NCI-H146 treated with DMSO at 0.1 percent for 48 hours (cell line): ENCODE data around the gene PCDHGA3.
A peak's percentile ranks its signal among the peaks of the same experiment; 100 is the strongest.
"Not testable (repeated sequence)": the region's sequence is repeated elsewhere in the genome, so short reads cannot be mapped to it uniquely, and the experiment has no call there.

ENCODE experiments used
- DNase-seq: peaks from one replicate; lab custom pipeline; 2025; ENCODE audit not compliant: unreplicated experiment; lab: John Stamatoyannopoulos, UW

Gene PCDHGA3

DNA sequence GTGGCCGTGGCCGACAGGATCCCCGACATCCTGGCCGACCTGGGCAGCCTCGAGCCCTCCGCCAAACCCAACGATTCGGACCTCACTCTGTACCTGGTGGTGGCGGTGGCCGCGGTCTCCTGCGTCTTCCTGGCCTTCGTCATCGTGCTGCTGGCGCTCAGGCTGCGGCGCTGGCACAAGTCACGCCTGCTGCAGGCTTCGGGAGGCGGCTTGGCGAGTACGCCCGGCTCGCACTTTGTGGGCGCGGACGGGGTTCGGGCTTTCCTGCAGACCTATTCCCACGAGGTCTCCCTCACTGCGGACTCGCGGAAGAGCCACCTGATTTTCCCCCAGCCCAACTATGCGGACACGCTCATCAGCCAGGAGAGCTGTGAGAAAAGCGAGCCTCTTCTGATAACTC lies 2.4 kb downstream of the PCDHGA3 start:
- DNase-seq, result not testable (repeated sequence)

DNA sequence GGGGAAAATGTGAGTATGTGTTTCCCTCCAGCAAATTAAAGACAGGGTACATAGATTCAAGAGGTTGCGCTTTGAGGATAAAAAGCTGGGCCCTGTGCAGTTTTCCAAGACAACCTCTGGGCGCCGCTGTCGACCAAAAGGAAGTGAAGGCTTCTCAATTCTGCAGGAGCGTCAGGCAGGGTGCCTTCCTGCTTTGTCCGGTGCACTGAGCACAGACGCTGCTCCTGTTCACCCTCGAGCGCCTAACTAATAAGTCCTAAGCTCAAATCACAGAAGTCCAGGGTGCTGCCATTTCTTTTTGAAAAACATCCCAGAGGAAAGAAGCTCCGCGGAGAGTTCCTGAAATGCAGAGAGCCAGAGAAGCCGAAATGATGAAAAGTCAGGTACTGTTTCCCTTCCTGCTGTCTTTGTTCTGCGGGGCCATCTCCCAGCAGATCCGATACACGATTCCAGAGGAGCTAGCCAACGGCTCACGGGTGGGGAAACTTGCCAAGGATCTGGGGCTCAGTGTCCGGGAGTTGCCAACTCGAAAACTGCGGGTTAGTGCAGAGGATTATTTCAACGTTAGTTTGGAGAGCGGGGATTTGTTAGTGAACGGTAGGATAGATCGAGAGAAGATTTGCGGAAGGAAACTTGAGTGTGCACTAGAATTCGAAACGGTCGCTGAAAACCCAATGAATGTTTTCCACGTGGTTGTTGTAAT lies 6.4 kb downstream of the PCDHGA3 start, which contains the start of gene PCDHGB1:
TSS of gene PCDHGB1 (plus strand) at position 183 of the 703 bp plus-strand sequence. CDS start at position 345, 162 bp downstream.
- DNase-seq, result peak; percentile 50

DNA sequence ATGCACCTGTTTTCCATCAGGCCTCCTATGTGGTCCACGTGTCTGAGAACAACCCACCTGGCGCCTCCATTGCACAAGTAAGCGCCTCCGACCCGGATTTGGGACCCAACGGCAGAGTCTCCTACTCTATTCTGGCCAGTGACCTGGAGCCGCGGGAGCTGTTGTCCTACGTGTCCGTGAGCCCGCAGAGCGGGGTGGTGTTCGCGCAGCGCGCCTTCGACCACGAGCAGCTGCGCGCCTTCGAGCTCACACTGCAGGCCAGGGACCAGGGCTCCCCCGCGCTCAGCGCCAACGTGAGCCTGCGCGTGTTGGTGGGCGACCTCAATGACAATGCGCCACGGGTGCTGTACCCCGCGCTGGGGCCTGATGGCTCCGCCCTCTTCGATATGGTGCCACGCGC lies 8.0 kb downstream of the PCDHGA3 start:
- no peak for DNase-seq

DNA sequence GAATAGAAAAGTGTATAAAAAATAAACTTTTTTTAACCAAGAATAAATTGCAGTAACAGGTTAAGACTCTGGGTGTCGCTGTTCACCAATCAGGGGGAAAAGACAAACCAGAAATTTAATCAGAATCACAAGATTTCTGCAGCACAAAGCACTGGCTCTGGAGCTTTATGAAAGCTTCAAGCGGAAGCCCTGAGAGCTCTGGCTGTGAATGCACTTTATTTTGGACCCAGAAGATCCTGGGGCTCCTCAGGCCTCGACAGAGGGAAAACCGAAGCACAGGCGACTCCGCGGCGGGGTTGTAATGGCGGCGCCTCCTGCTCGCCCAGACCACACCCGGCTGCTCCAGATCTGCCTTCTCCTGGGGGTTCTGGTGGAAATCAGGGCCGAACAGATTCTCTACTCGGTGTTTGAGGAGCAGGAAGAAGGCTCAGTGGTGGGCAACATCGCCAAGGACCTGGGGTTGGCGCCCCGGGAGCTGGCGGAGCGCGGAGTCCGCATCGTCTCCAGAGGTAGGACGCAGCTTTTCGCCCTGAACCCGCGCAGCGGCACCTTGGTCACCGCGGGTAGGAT lies 11.4 kb downstream of the PCDHGA3 start, which contains the start of gene PCDHGA4:
TSS of gene PCDHGA4 (plus strand) at position 122 of the 570 bp plus-strand sequence. CDS start at position 209, 87 bp downstream.
- DNase-seq, result no peak

DNA sequence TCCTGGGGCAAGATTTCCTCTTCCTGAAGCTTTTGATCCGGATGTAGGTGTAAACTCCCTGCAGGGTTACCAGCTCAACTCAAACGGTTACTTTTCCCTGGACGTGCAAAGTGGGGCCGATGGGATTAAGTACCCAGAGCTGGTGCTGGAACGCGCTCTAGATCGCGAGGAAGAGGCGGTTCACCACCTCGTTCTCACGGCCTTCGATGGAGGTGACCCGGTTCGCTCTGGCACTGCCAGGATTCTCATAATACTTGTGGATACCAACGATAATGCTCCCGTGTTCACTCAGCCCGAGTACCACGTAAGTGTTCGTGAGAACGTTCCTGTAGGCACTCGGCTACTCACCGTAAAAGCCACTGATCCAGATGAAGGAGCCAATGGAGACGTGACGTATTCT lies 12.0 kb downstream of the PCDHGA3 start:
- no peak for DNase-seq

DNA sequence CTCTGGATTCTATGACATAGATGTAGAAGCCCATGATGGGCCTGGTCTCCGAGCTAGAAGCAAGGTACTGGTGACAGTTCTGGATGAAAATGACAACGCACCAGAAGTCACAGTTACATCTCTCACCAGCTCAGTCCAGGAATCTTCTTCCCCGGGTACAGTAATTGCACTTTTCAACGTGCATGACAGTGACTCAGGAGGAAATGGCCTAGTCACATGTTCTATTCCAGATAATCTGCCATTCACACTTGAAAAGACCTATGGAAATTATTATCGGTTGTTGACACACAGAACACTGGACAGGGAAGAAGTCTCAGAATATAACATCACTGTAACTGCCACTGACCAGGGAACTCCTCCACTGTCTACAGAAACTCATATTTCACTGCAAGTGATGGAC lies 12.5 kb downstream of the PCDHGA3 start:
- DNase-seq, result no peak

DNA sequence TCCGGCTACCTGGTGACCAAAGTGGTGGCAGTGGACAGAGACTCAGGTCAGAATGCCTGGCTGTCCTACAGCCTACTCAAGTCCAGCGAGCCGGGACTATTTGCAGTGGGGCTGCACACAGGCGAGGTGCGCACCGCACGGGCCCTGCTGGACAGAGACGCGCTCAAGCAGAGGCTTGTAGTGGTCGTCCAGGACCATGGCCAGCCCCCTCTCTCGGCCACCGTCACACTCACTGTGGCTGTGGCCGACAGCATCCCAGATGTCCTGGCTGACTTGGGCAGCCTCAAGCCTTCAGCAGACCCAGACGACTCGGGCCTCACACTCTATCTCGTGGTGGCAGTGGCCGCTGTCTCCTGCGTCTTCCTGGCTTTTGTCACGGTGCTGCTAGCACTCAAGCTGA lies 13.3 kb downstream of the PCDHGA3 start:
- no peak for DNase-seq

DNA sequence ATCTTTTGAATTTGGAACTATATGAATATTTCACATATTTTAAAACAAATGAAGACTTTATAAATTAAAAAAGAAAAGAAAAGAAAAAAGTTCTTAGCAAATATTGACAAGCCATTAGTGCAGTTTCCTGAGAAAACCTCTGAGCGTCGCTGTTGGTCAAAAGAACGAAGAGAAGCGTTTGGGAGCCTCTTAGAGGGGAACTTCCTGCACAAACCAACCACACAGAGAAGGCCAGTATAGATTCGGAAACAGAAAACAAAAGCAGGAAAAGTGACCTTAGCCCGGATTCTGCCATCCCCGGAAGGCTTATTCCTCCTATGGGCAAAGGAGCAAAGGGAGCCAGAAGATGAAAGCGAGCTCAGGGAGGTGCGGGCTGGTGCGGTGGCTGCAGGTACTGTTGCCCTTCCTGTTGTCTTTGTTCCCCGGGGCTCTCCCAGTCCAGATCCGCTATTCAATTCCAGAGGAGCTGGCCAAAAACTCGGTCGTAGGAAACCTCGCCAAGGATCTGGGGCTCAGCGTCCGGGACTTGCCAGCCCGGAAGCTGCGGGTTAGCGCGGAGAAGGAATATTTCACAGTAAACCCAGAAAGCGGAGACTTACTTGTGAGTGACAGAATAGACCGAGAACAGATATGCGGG lies 16.3 kb downstream of the PCDHGA3 start, which contains the start of gene PCDHGB2:
TSS of gene PCDHGB2 (plus strand) at position 205 of the 637 bp plus-strand sequence. CDS start at position 347, 142 bp downstream.
- DNase-seq, result no peak

DNA sequence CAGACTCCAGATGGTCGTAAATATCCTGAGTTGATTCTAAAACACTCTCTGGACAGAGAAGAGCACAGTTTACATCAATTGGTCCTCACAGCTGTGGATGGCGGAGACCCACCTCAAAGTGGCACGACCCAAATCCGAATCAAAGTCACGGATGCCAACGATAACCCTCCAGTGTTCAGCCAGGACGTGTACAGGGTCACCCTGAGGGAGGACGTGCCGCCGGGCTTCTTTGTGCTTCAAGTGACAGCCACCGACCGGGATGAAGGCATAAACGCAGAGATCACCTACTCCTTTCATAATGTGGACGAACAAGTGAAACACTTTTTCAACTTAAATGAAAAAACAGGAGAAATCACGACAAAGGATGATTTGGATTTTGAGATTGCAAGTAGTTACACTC lies 17.1 kb downstream of the PCDHGA3 start:
- no peak for DNase-seq

DNA sequence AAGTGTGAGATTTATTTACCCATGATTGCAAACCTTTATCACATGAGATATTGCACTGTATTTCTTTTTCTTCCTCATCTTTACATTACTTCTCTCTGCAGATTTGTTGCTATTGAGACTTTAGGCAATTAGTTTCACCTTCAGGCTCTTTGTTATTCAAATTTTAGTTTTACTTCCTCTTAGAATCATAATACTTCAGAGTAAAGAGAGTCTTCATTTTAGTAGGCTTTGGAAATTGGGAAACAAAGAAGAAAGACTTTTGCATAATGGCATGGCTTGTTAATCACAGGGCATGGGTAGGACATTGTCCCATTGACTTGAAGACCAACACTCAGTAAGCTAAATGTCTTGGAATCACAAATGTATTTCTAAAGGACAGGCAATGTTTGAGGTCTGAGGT lies 19.1 kb downstream of the PCDHGA3 start:
- no peak for DNase-seq

DNA sequence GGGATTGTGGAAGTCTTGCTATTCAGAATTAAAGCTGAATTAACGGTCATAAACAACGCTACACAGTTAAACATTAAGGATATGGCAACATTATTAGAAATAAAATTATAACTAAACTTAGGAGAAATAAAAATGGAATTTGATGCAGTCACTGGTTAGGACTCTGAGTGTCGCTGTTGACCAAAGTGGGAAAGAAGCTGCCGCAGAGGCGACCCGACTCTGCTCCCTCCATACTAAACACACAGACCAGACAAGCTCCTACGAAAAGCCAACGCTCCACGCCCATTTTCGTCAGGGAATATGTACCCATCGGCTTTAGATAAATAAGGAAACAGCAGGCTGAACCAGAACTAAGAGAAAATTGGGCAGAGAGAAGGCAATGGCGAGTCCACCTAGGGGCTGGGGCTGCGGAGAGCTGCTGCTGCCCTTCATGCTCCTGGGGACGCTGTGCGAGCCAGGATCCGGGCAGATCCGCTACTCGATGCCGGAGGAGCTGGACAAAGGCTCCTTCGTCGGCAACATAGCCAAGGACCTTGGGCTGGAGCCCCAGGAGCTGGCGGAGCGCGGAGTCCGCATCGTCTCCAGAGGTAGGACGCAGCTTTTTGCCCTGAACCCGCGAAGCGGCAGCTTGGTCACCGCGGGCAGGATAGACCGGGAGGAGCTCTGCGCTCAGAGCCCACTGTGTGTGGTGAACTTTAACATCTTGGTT lies 20.5 kb downstream of the PCDHGA3 start, which contains the start of gene PCDHGA5:
TSS of gene PCDHGA5 (plus strand) at position 211 of the 709 bp plus-strand sequence. CDS start at position 380, 169 bp downstream.
- DNase-seq, result no peak

DNA sequence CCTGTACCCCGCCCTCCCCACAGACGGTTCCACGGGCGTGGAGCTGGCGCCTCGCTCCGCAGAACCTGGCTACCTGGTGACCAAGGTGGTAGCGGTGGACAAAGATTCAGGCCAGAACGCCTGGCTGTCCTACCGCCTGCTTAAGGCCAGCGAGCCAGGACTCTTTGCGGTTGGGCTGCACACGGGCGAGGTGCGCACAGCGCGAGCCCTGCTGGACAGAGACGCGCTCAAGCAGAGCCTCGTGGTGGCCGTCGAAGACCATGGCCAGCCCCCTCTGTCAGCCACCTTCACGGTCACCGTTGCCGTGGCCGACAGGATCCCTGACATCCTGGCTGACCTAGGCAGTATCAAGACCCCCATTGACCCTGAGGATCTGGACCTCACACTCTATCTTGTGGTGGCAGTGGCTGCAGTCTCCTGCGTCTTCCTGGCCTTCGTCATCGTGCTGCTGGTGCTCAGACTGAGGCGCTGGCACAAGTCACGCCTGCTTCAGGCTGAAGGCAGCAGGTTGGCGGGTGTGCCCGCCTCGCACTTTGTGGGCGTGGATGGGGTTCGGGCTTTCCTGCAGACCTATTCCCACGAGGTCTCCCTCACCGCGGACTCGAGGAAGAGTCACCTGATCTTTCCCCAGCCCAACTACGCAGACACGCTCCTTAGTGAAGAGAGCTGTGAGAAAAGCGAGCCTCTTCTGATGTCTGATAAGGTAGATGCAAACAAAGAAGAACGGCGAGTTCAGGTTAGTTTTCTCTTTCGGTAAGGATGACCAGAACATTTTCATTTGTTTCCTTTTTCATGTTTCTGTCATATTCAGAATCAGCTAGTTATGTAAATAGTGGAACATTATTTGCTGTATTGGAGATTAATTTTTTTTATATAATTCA lies 22.6 kb downstream of the PCDHGA3 start:
- no peak for DNase-seq

DNA sequence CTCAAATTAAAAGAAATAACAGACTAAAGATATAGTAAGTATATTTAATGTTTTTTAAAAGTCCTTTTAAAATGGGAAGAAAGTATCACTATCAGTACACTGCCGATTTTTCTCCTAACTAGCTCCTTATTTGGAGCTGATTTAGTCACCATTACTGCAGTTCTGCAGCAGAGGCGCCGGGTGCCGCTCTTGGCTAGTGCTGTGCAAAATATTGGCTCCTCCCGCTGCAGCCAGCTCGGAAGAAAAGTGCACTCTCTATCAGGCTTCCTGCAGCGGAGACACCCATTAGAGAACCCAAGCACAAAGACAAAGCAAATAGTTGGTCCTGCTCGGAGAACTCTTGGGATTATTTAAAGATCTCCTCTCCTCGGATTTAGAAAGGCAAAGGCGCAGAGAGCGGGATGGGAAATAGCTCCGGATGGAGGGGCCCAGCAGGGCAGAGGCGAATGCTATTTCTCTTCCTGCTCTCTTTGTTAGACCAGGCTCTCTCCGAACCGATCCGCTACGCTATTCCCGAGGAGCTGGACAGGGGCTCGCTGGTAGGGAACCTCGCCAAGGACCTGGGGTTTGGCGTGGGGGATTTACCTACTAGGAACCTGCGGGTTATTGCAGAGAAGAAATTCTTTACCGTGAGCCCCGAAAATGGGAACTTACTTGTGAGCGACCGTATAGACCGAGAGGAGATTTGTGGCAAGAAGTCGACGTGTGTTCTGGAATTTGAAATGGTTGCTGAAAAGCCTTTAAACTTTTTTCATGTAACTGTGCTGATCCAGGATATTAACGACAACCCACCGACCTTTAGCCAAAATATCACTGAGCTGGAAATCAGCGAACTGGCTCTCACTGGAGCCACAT lies 26.6 kb downstream of the PCDHGA3 start, which contains the start of gene PCDHGB3:
TSS of gene PCDHGB3 (plus strand) at position 249 of the 855 bp plus-strand sequence. CDS start at position 402, 153 bp downstream.
- DNase-seq, result no peak

DNA sequence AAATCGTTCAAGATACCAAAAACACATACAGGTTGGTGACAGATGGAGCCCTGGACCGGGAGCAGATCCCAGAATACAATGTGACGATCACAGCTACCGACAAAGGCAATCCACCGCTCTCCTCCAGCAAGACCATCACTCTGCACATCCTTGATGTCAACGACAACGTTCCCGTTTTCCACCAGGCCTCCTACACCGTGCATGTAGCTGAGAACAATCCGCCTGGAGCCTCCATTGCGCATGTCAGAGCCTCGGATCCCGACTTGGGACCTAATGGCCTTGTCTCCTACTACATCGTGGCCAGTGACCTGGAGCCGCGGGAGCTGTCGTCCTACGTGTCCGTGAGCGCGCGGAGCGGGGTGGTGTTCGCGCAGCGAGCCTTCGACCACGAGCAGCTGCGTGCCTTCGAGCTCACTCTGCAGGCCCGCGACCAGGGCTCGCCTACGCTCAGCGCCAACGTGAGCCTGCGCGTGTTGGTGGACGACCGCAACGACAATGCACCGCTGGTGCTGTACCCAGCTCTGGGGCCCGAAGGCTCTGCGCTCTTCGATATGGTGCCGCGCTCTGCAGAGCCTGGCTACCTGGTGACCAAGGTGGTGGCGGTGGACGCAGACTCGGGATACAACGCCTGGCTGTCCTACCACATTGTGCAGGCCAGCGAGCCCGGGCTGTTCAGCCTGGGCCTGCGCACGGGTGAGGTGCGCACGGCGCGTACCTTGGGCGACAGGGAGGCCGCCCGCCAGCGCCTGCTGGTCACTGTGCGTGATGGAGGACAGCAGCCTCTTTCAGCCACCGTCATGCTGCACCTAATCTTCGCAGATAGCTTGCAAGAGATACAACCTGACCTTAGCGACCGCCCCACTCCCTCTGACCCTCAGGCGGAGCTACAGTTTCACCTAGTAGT lies 28.2 kb downstream of the PCDHGA3 start:
- DNase-seq, result no peak

DNA sequence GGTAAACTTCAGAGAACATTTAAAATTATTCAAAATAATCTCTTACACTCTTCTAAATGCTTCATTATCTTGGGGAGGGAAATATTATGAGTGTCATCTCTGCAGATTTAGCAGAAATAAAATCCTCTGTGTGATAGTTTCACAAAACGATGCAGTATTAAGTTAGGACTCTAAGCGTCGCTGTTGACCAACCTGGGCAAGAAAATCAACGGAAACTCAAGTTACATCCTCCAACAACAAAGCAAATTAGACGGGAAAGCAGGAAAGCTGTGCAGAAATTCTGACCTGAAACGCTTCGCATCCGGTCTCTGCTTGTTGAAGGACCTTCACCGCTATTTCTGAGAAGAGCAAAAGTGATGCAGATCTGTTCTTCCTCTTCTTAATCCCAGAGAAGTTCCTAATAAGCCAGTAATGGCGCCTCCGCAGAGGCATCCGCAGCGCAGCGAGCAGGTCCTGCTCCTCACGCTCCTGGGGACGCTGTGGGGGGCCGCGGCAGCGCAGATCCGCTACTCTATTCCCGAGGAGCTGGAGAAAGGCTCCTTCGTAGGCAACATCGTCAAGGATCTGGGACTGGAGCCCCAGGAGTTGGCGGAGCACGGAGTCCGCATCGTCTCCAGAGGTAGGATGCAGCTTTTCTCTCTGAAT lies 30.2 kb downstream of the PCDHGA3 start, which contains the start of gene PCDHGA6:
TSS of gene PCDHGA6 (plus strand) at position 219 of the 645 bp plus-strand sequence. CDS start at position 412, 193 bp downstream.
- DNase-seq, result no peak

DNA sequence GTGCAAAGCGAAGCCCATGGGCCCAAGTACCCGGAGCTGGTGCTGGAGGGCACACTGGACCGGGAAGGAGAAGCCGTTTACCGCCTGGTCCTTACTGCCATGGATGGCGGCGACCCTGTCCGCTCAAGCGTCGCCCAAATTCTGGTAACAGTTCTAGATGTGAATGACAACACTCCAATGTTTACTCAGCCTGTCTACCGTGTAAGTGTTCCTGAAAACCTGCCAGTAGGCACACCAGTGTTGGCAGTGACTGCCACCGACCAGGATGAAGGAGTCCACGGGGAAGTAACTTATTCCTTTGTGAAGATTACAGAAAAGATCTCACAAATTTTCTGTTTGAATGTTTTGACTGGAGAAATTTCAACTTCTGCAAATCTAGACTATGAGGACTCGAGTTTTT lies 31.0 kb downstream of the PCDHGA3 start:
- no peak for DNase-seq

DNA sequence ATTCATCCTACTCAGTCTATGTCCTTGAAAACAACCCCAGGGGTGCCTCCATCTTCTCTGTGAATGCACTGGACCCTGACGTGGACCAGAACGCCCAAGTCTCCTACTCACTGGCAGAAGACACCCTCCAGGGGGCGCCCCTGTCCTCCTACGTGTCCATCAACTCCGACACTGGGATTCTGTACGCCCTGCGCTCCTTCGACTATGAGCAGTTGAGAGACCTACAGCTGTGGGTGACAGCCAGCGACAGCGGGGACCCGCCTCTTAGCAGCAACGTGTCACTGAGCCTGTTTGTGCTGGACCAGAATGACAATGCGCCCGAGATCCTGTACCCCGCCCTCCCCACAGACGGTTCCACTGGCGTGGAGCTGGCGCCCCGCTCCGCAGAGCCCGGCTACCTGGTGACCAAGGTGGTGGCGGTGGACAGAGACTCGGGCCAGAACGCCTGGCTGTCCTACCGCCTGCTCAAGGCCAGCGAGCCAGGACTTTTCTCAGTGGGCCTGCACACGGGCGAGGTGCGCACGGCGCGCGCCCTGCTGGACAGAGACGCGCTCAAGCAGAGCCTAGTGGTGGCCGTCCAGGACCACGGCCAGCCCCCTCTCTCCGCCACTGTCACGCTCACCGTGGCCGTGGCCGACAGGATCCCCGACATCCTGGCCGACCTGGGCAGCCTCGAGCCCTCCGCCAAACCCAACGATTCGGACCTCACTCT lies 32.0 kb downstream of the PCDHGA3 start:
- not testable (repeated sequence) for DNase-seq
